ENCODE results near the gene AKR1C8. TPM values are rescaled to one million over a fixed set of nuclear protein-coding genes. Genes with fewer than 3 reads are reported as not detected.
"Not testable (repeated sequence)": the region's sequence is repeated elsewhere in the genome, so short reads cannot be mapped to it uniquely, and the experiment has no call there.

Gene AKR1C8
- total and polyA plus RNA-seq, 9 of the 15 experiments (the other 6 are each of a cell fraction or from before 2014, with no cell fraction given), result 0.03 to 0.29 (median 0.08) TPM

- Histone ChIP-seq H3K9me3 (replicated peaks; ENCODE audit: control insufficient read depth, insufficient read depth, low read depth, low read length) (no peaks in the 10 kb centered on the region), H3K27me3 (ENCODE audit: control insufficient read depth in 2 of 2, insufficient read depth in 2 of 2, low read length in 2 of 2) (no peaks in the 10 kb centered on the region), H3K27ac (ENCODE audit: extremely low read depth, low read depth, low read length) (no peak overlapping the region), H3K79me2 (ENCODE audit: control insufficient read depth, insufficient read depth, low read length) (no peaks in the 10 kb centered on the region), H3K9me1 (ENCODE audit: control insufficient read depth, insufficient read depth, low read length) (no peaks in the 10 kb centered on the region), H3K4me1 (replicated peaks in 1 of 2; ENCODE audit: control insufficient read depth in 2 of 2, insufficient read depth in 2 of 2, low read length in 2 of 2) (no peaks in the 10 kb centered on the region), H4K20me1 (replicated peaks; ENCODE audit: control insufficient read depth, insufficient read depth, low read length) (no peaks in the 10 kb centered on the region), H3K4me2 (ENCODE audit: insufficient read depth, low read length) (no peak overlapping the region), H2AFZ (ENCODE audit: low read depth, low read length) (no peak overlapping the region), H3K9ac (ENCODE audit: insufficient read depth in 1 of 2, low read depth in 2 of 2, low read length in 2 of 2) (no peak overlapping the region), H3K4me3 (no peak overlapping the region), H3K36me3 (ENCODE audit: control insufficient read depth, insufficient read depth, low read length) (no peaks in the 10 kb centered on the region)
- DNase-seq (ENCODE audit: extremely low read depth in 1 of 4, low spot score in 3 of 4) (no peak), ATAC-seq (no peak), FAIRE-seq (no peak)
- POLR2A ChIA-PET, result no interaction called here
- in situ Hi-C loops (cut with MboI) (no loop called here), intact Hi-C loops (cut with micrococcal nuclease) (no loop called here)
- CTCF ChIA-PET (ENCODE audit: low intra/inter-chr PET ratio), result no interaction called here
- 7% methylated on average over 4 of the region's 4 CpGs for WGBS (ENCODE audit: insufficient coverage, low coverage, missing lambda C conversion rate)
- no peak for TF ChIP-seq ZNF551 (CRISPR knock-in tag; IDR thresholded peaks at IDR 0.05)
- no peak for TF ChIP-seq RFX7 (CRISPR knock-in tag; IDR thresholded peaks at IDR 0.05)
- TF ChIP-seq MIER1 (IDR thresholded peaks at IDR 0.05; ENCODE audit: low read depth), result no peak
- TF ChIP-seq MYC (IDR thresholded peaks at IDR 0.05; ENCODE audit: low read depth, low read length), result no peak
- TF ChIP-seq MYC (CRISPR knock-in tag; IDR thresholded peaks at IDR 0.05; ENCODE audit: borderline replicate concordance, low read depth), result no peak
- TF ChIP-seq SREBF1 (IDR thresholded peaks at IDR 0.05; ENCODE audit: borderline replicate concordance, low read depth, low read length), result no peak
- no peak for TF ChIP-seq ZBTB43 (CRISPR knock-in tag; IDR thresholded peaks at IDR 0.05)
- TF ChIP-seq CREB3 (tag; conservative IDR thresholded peaks at IDR 0.05; ENCODE audit: low read depth), result no peak
- BruUV-seq (replicated peaks), result no TSS peak
Measured at GRCh38 chr10:5142199-5142598, 42.8 kb downstream of the AKR1C8 start.

GRCh38 chr10:5137699-5138098 lies 47.3 kb downstream of the AKR1C8 start:
- H3K36me3 ChIP-seq (ENCODE audit: control insufficient read depth, insufficient read depth, low read length); H3K27me3 ChIP-seq (ENCODE audit: control insufficient read depth in 2 of 2, insufficient read depth in 2 of 2, low read length in 2 of 2); DNase-seq (ENCODE audit: extremely low read depth in 1 of 4, low spot score in 3 of 4); FAIRE-seq; ATAC-seq; H3K27ac ChIP-seq (ENCODE audit: extremely low read depth, low read depth, low read length); H4K20me1 ChIP-seq (replicated peaks; ENCODE audit: control insufficient read depth, insufficient read depth, low read length); H3K4me2 ChIP-seq (ENCODE audit: insufficient read depth, low read length); H3K4me3 ChIP-seq; H3K4me1 ChIP-seq (replicated peaks in 1 of 2; ENCODE audit: control insufficient read depth in 2 of 2, insufficient read depth in 2 of 2, low read length in 2 of 2); intact Hi-C loops (cut with micrococcal nuclease); in situ Hi-C loops (cut with MboI); H3K9ac ChIP-seq (ENCODE audit: insufficient read depth in 1 of 2, low read depth in 2 of 2, low read length in 2 of 2); H3K9me1 ChIP-seq (ENCODE audit: control insufficient read depth, insufficient read depth, low read length); CTCF ChIA-PET (ENCODE audit: low intra/inter-chr PET ratio); H3K9me3 ChIP-seq (replicated peaks; ENCODE audit: control insufficient read depth, insufficient read depth, low read depth, low read length); H2AFZ ChIP-seq (ENCODE audit: low read depth, low read length); H3K79me2 ChIP-seq (ENCODE audit: control insufficient read depth, insufficient read depth, low read length); POLR2A ChIA-PET; BruUV-seq (replicated peaks): not testable (repeated sequence)
- 5% methylated on average over 2 of the region's 4 CpGs for WGBS (ENCODE audit: insufficient coverage, low coverage, missing lambda C conversion rate)

Measured in K562 (cell line).